A172 (cell line): ENCODE data around the gene HPS6. TPM values are rescaled to one million over a fixed set of nuclear protein-coding genes. Genes with fewer than 3 reads are reported as not detected.
A peak's percentile ranks its signal among the peaks of the same experiment; 100 is the strongest.

Experiments used
- DNase-seq: peaks from one replicate; pipeline ENCODE4 v3.0.0-alpha.2; 2015; ENCODE audit warnings: low spot score
- total RNA-seq: library from RNA; depleted of rRNA; stranded (reverse); fragments of >200 nt; shearing (Covaris generic); gene quantifications from 2 replicates; pipeline ENCODE4 v1.2.3, GENCODE V29; 2014

Gene HPS6
- total RNA-seq, 1 experiment from 2014 or later, result 39.7 TPM

DNA sequence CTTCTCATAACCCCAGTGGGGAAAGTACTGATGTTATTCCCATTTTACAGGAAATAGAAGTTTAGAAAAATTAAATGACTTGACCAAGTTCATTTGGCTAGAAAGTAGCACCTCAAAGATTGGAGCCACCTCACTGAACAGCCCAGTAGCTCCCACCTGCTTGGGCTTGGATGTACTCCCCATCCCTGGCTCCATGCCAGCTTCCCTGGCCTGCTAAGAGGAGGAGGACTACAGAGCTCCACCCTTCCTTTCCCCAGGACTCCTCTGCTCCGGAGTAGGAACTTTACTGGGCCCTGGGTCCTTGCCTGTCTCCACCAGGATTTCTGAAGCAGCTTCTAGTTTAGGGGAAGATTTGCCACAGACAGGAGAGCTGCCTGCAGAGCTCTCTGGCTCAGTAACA, 3.1 kb downstream of the HPS6 start:
- no peak for DNase-seq

DNA sequence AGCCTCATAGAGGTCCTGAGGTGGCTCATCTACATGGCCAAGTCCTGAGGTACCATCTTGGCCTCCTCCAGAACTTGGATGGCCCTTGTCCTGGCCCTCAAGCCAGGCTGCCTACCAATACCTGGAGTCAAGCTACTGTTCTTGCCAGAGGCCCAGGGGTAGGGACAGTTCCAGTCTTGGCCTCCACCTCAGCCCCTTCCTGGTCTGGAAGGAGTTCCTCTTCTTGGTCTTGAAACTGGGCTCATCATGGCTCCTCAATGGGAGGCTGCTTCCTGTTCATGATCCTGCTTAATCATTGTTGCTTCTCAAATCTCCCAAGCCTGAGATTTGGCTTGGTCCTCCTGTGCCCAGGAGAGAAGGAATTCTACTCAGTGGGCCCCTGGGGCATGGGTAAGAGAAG, 3.9 kb downstream of the HPS6 start:
- no peak for DNase-seq

DNA sequence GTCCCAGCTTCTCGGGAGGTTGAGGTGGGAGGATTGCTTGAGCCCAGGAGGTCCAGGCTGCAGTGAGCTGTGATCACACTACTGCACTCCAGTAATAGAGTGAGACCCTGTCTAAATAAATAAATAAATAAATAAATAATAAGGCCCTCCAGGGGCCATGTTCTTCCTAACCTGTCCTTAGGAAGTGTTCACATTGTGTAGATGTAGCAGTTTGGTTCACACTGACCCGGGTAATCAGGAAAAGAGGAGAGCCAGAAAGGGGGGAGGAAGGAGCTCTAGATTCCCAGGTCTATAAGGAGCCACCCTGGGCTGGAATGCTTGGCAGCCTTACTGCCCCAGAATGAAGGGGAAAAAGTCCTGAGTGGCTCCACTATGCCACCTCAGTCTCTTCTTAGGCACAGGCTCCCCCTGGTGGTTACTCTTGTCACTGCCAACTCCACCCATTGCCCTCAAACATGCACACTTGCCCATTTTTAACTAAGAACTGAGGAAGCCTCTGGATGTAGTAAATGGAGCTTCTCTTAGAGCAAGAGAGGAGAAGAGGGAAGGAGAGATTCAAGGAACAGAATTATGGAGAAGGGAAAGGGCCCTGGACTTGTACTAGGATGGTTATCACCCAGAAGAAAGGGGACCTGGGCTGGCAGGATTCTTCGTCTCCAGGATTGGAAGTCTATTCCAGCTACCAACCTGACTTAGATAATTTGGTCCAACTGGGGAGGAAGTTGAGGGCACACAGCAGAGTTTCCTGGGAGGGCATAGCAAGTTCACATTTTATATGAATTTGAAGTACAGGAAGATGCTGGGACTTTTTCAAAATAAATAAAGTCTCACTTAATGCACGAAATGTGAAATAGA, 7.8 kb downstream of the HPS6 start:
- peak; percentile 85 for DNase-seq

DNA sequence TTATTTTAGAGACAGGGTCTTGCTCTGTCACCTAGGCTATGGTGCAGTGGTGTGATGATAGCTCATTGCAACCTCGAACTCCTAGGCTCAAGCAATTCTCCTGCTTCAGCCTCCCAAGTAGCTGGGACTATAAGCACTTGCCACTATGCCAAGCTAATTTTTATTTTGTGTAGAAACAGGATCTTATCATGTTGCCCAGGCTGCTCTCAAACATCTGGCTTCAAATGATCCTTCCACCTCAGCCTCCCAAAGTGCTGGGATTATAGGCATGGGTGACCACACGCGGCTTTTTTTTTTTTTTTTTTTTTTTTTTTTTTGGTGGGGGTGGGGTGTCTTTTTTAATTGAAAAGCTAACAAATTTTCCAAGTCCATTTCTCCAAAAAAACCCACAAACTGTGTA, 18.4 kb downstream of the HPS6 start:
- DNase-seq, result no peak

DNA sequence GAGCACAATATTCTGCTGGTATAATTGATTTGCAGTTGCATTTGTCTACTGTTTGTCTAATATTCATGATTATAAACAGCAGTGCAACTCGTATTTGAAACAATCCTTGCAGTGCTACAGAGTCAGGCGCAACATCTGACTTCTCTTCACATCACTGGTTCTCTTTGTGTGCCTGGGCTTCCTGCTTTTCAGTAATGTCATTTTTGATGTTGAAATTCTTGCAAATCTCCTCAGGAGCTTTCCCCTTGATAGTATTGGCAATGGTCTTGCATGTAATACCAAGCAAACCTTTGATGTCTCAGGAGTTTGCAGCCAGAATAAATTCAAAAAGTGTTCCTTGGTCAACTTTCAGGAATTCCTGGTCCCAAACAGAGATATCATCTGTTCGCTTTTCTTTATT, 20.2 kb downstream of the HPS6 start:
- no peak for DNase-seq

DNA sequence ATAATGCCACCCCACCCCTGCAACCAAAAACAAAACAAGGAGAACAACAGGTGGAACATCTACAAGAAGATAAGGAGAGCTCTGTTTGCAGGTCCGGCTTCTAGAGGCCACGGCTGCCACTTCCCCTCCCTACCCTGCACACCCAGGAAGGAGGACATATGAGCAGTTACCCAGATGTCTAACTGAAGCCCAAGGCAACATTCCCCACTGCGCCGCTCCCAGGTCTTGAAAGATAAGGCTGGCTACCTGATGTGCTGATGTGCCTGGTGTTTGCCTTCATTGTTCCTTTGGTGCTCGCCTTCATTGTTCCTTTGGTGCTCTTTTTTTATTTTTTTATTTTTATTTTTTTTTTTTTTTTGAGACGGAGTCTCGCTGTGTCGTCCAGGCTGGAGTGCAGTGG, 21.0 kb downstream of the HPS6 start:
- DNase-seq, result no peak

DNA sequence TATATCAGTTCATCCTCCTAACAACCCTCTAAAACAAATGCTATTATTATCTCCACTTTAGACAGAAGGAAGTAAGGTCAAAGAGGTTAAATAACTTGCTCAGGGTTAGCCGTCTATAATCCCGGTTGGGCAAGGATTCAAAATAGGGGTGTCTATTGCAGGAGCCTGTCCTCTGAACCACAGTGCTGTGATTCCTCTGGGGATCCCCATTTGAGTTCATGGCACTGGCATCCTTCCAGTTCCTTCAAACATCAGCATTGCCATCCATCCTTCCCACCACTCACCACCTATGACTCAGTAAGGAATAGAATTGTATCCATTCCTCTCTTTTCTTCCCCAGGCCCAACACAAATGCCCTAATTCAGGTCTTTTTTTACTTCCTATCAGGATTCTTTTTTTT, 25.6 kb downstream of the HPS6 start:
- peak; percentile 80 for DNase-seq

DNA sequence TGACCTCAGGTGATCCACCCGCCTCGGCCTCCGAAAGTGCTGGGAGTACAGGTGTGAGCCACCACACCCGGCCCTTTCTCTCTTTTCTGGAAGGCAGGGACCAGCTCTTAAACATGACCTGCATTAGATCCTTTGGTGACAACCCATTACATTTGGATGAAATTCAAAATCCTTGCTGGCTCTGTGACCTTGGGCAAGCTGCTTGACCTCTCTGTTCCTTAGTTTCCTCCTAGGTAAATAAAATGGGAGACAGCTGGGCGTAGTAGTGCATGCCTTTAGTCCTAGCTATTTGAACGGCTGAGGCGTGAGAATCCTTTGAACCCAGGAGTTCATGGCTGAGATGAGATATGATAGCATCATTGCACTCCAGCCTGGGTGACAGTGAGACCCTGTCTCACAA, 31.3 kb downstream of the HPS6 start:
- DNase-seq, result no peak

DNA sequence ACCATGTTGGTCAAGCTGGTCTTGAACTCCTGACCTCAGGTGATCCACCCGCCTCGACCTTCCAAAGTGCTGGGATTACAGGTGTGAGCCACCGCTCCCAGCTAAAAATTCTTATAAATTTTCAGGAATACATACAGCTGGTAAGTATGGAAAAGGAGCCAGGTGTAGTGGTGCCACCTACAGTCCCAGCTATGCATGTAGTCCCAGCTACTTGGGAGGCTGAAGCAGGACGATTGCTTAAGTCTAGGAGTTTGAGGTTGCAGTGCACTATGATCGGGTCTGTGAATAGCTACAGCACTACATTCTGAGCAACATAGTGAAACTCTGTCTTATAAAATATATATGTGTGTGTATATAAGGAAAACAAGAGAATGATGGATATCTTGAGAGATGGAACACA, 36.0 kb downstream of the HPS6 start:
- DNase-seq, result no peak

DNA sequence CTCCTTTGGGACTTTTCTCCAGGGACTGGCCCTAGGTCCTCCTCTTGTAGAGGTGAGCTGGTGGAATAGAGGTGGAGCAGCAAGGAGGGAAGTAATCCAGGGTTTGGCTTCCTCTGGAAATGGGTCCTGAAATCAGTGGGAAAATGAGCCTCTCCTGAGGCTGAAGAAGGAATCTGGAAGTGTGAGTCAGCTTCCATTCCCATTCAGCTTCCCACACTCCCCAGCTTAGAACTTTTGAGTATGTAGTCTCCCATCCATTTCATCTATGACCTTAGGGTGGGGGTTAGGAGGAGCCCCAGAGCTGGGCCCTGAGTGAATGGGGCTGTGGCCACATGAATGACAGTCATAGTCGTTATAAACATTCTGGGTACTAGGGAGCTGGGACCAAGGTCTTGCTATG, 37.3 kb downstream of the HPS6 start:
- DNase-seq, result no peak

DNA sequence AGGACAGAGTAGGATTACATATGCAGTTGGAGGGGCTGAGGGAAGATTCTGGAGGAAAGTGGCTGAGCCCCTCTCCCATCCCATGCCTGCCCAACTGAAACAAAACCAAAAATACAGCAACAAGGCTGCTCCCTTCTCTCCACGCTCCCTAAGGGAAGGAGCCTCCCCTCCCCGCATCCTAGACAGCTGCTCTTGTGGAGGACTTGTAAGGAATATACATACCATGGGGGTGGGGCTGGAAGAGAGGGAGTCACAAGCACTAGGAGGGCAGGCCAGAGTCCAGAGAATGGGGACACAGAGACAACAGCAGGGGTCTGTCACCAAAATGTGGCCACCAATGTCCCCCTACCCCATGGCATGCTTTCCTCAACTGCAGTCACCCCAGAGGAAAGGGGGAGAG, 41.8 kb downstream of the HPS6 start:
- DNase-seq, result no peak

DNA sequence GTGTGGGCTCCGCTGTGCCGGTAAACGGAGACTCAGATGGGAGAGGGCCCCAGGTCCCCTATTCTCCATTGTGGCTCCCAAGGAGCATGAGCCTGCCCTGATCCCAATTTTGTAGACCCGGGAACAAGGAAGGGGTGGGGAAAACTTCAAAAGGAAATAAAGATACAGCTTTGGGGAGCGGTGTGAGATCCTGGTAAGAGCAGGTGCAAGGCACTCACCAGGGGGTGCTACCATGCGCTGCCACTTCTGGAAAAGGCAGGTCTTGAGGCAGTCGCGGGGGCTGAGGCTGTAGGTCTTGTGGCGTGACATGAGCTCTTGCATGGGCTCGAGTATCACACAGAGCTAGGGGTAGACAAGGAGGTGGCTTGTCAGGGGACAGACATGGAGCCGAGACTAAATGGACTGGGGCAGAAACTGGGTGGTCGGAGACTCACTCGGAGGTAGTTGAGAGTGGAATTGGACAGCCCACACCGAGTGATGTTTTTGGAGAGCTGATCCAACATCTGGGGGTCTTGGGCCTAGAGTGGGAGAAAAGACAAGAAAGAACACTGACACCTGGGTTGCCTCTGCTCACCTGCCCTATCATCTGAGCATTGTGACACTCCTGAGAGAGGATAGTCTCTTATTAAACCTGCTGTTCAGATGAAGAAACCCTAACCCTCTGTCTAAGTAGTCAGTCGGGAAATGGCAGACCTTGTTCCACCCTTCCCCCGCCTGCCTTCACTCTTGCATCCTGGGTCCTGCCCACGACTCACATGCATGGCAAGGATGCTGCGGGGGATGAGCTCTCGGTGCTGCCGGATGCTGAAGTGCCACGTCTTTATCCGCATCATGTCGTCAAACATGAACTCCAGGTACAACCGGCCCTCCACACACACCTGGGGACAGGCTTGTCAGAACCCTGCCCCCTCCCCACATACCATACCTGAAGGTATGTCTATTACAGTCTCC, 44.3 kb downstream of the HPS6 start:
- no peak for DNase-seq

DNA sequence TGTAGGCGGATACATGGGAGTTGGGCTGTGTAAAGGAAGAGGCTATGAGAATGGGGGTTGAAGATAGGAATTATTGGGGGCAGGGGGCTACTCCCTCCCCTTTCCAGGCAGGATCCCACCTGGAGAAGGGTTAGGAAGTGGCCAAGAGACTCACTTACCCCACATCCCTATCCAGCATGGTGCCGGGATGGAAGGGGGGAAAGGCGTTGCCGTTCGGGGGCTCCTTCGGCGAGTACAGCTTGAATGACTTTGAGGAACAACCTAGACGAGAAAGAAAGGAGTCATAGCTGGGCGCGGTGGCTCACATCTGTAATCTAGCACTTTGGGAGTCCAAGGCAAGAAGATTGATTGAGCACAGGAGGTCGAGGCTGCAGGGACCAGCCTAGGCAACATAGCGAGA, 46.1 kb downstream of the HPS6 start:
- DNase-seq, result no peak

DNA sequence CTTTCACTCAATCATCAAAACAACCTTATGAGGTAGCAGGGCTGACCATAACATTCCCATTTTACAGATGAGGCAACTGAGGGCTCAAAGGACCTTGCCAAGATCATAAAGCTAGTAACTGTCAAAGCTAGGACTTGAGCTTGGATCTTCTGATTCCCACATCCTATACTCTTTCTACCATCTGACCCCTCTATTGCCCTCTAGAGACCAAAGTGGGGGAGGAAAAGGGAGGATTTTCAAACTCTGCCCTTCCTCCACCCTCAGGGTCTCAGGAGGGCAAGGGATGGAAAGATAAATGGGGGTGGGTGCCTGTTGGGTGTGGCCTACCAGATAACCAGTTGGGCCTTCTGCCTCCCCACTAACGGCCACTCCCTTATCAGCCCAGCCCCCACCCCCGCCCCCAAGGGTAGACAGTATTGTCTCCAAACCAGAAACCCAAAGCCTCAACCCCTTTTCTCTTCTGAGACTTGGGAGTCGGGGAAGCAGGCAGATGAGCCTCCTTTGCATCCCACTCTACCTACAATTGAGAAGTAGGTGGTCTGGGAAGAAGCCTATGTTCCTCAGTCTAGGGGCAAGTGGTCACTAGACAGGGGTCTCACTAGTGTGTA, 47.2 kb downstream of the HPS6 start:
- no peak for DNase-seq

DNA sequence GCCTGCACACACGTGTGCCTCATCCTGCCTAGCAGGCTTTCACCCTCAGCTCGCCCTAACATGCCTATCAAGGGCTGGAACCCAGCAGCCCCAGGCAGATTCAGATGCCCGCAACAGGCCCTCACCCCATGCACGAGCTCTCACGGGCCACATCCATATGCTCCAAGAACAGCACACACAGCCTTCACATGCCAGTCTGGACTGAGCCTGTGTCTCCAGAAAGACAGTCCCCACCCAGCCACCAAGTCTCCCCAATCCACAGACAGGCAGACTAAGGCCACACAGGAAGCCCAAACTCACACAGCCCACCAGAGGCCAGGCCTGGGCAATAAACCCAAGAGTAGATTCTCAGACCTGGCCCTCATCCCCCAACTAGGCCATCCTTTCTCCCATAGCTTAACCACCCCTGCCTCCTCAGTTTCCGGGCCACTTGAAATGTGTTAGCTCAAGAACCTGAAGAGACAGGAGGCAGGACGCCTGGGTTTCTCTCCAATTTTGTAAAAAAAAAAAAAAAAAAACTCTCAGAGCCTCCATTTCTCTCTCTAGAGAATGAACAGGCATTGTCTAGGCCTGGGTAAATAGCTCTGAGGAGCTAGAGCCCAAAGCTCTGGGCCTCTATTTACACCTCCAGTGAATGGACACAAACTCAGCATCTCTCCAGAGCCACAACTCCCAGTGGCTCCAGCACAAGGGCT, 48.3 kb downstream of the HPS6 start:
- no peak for DNase-seq

DNA sequence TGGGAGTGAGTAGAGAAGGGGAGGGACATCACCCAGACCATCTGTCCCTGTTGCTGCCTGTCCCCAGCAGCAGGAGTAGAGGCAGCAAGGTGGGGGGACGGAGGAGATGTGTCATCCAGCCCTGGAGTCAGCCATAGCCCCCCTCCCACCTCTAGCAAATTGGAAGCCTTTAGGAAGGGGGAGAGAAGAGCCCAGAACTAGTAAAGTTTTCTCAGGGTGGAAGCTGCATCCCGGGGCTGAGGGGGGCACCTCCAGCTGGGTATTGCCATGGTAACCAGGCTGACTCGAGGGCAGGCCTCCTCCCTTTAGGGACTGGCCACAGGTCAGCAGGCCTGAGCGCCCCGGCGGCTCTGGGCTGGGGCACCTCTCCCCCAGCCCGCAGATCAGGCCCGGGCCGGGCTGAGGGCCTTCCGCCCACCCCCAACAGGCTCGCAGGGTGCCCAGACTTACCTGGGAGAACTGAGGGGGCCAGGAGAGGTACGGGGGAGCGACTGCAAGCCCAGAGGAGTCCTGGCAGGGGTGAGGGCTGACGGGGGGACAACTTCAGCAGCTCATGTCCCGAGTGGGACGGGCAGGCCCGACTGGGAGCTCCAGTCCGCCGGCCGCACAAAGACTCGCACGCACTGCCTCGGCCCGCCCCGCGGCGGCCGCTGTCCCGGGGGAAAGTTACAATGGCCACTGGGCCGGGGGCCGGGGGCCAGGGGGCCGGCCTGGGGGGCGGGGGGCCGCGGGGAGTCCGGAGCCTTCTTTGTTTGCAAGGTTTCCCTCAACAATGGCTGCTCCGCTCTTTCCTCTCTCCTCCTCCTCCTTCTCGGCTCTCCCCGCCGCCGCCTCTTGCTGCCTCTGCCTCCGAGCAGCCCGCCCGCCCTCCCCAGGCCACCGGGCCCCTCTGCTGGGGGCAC, 49.1 kb downstream of the HPS6 start:
- DNase-seq, result peak; percentile 44

DNA sequence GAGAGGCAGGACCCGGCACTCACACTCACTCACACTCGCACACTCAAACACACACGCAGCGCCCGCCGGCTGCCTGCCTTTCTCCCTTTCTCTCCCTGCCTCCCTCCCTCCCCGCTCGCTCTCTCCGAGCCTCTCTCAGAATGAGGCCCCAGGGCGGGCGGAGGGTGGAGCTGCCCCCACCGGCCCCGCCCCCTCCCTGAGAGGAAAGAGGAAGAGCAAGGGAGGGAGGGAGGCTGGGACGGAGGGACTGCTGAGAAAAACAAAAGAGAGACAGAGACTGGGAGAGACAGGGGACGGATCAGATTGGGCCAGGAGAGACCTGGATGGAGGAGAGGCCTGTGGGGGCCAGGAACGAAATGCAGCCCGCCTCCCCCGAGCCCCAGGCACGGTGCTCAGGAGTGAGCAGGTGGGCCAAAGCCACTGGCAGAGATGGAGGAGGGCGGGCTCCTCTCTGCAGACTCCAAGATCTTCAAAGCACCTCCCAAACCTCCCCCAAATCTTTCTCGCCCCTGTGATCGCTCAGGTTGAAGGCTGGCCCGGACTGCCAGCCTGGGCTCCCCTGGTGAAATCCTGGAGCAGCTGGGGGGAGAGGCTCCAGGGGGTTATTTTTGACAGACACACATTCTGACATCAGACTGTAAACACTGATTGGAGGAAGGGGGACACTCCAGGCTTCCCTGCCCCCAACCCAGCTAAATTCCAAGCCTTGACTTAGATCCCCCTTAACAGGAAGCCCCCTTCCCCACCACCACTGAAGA, 49.9 kb downstream of the HPS6 start:
- peak; percentile 72 for DNase-seq

DNA sequence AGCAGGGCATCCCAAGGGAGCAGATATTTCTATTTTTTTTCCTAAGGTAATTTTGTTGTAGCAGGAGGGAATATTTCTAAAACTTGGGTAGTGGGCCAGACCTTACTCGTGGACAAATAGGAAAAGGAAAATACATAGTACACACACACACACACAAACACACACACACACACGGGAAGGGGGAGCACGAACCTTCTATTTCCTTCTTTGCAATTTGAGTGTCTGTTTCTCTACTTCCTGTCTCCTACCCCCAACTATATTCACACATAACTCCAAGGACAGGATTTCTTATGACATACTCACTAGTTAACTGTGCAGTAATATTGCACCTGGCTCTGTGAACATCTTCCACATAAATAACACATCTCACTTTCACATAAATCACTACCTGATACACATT, 50.6 kb downstream of the HPS6 start:
- no peak for DNase-seq

DNA sequence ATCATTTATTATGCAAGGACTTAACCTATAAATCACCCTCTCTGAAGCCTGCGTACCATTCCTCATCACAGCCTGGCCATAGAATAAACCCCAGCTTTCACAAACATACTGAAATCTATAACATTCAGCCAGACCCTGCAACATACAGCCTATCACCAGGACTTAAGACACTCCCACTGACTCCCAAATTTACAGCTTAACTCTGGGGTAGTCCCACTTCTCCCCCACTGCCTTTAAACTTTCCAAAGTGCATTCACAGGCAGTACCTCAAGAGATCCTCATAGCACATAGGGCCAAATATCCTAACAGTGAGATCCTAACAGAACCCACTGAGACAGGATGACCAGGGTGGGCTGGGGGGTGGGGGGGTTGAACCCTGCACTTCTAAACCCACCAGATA, 51.5 kb downstream of the HPS6 start:
- no peak for DNase-seq
